ENCODE measurements around the gene GRSF1.

GRCh38 chr4:70842761-70843435 is 3.2 kb upstream of the GRSF1 start:
- TF ChIP-seq EZH2phosphoT487 (IDR thresholded peaks at IDR 0.05; ENCODE audit: insufficient read depth, low read depth) (no peak), EZH2 (IDR thresholded peaks at IDR 0.05; ENCODE audit: insufficient read depth, poor library complexity, severe bottlenecking) (no peak)
